MCF 10A (cell line): ENCODE data around the gene TTLL5. TPM values are rescaled to one million over a fixed set of nuclear protein-coding genes. Genes with fewer than 3 reads are reported as not detected.

Experiments
- total RNA-seq: library from RNA; stranded (reverse); gene quantifications from 2 replicates; pipeline ENCODE4 v1.2.3, GENCODE V29; 2022

The TTLL5 gene
- total RNA-seq, 1 experiment from 2014 or later, result 31.7 TPM

Other genes starting within 250 kb of the TTLL5 start
- 38.9 and 45.3 TPM in 2 replicates for gene JDP2, start 233.2 kb upstream of the TTLL5 start, total RNA-seq
- not detected in 2 replicates for gene BATF, start 138.8 kb upstream of the TTLL5 start, total RNA-seq
- 3.2 and 4.2 TPM in 2 replicates for gene FLVCR2, start 82.6 kb upstream of the TTLL5 start, total RNA-seq
- gene ERG28, start 370 bp upstream of the TTLL5 start, total RNA-seq, result 10.4 and 11.1 TPM in 2 replicates